HK-2 (cell line): Measurements from ENCODE around the gene NRCAM.
"Not testable (repeated sequence)": the region's sequence is repeated elsewhere in the genome, so short reads cannot be mapped to it uniquely, and the experiment has no call there.

Experiments used
- DNase-seq: peaks from one replicate; pipeline ENCODE4 v3.0.0-alpha.2; 2018; ENCODE audit not compliant: unreplicated experiment

NRCAM gene

DNA sequence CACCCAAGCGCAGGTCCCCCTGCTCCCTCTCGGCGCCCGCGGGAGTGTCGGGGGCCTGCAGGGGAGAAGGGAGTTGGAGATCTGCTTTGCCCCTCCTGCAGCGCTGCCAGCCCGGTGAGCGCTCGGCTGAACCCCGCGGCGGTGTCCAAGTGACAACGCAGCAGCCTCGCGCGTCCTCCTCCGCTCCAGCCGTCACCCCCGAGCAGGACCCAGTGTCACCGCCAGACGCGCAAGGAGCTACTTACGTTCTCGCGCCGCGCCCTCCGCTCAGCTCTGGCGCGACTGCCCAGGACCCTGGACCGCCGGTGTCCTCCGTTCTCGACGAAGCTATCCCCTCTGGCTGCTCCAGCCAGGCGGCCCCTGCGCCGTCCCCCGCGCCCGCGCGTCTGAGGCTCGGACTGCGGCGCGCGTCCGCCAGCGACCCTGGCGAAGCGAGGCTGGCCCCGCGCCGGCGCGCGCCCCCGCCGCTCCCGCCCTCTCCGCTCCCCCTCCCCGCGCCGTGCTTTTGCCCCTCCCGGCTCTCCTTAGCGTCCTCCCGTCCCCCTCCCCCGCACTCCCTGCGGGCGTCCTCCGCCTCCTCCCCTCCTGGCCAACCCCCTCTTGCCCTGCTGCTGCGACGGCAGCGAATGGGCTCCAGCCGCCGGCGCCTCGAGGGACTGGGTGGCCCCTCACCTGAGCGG, at the start of gene NRCAM:
NRCAM (minus strand) TSS at position 439 of the 680 bp plus-strand sequence. CDS start 216,372 bp downstream, outside the sequence.
- DNase-seq = peak; percentile 76

- not testable (repeated sequence) for DNase-seq
These were observed 48.3 kb upstream of the NRCAM start for GRCh38 chr7:108504576-108504975.

DNA sequence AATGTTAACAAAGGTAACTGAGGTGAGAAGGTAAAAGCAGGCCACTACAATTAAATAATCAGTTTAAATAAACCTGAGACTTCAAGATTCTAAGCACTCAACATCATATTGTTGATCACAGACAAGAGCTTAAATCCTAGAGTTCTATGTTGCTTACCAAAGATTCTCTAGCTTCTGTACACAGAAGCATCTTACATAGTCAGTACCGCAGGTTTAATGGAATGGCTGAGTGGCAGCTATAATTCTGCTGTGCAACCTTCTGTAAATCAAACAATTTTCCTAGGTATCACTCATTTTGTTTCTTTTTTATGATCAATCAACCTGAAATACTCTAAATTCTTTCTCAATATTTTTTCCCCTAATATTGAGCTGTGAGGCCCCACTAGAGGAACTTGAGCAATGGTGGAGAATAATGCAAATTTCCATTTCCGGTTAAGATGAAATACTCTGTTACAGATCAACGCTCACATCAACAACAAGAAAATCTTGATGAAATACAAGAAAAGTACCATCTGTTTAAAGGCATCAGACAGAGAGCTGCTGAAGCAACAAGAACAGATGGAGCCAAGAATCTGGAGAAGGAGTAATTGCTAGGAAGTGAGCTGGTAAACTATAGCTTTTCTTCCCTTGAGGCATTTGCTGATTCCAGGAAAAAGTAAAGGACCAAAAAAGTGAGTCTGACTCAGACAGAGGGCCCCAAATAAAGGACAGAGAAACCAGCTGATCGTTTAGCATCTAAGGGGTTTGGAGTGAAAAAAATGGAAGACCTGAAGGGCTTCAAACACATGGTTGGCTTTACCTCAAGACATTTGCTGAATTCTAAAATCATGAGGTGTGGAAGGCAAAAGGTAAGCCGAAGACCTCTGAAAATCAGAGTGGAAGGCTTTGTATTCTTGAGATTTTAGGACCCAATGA, 47.1 kb upstream of the NRCAM start:
- no peak for DNase-seq

- DNase-seq = no peak
These were observed 43.3 kb upstream of the NRCAM start for GRCh38 chr7:108499566-108499965.

DNA sequence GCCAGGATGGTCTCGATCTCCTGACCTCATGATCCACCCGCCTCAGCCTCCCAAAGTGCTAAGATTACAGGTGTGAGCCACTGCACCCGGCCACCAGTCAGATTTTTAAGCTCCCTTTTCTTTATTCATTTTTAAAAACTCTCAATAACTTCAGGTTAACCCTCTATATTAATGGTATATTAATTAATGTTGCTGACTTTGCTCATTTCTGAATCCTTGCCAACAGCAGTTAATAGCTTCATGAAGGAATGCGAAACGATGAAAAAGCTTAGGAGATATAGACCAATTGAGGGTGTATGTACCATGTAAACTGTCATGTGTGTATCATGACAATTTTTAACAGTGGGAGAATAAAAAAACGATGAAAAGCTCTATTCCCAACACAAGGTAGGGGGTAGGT, 42.2 kb upstream of the NRCAM start:
- DNase-seq = no peak

- peak; percentile 11 for DNase-seq
These were observed 41.0 kb upstream of the NRCAM start for GRCh38 chr7:108497082-108497725.

GRCh38 chr7:108492742-108493141, 36.5 kb upstream of the NRCAM start:
- peak; percentile 81 for DNase-seq

GRCh38 chr7:108488768-108489538, 32.7 kb upstream of the NRCAM start:
- no peak for DNase-seq

DNA sequence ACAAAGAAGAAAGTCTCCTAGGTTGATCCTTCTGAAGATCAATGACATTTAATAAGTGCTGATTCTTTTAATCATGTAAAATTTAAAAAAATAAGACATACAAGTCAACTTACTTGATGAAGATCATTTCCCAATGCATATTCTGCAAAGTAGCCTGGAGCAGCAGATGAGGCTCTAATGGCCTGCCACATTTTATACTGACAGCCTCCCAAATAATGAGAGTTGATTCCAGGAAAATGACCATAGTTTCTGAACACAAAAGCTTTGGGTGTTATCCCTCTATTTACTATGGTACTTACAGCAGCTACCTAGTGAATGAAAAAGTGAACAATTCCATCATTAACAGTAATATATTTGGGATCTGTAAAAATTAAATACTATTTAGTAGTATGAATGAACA, 31.4 kb upstream of the NRCAM start:
- no peak for DNase-seq

DNA sequence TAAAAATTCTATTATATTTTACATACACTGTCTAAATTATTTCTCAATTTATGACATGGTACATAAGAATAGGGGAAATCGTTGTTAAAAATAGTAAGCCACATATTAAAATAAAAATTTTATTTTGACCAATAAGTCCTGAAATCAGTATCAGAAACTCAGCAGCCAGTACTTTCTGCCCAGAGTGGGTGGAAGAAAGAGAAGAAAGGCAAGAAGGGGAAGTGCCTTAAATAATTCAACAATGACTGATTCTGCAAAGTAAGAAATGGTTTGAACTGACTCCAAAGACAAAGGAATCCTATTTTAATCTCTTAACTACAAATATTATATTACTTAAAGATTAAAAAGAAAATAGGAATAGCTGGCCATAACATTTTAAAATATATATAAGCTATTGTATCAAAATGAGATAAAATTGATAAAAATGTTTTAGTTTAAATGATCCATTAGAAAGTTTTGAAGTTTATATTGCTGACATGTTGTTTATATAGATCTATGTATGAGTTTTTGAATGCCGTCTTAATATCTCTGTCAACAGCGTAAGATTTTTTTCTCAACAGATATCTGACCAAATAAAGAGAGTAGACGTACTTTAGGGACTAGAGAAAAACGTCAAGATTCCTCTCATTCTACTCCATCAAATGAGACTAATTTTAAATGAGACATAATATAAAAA, 30.2 kb upstream of the NRCAM start:
- DNase-seq = no peak

- DNase-seq = no peak
These were observed 27.9 kb upstream of the NRCAM start for GRCh38 chr7:108484137-108484536.

GRCh38 chr7:108480311-108480710, 24.1 kb upstream of the NRCAM start:
- peak; percentile 15 for DNase-seq

DNA sequence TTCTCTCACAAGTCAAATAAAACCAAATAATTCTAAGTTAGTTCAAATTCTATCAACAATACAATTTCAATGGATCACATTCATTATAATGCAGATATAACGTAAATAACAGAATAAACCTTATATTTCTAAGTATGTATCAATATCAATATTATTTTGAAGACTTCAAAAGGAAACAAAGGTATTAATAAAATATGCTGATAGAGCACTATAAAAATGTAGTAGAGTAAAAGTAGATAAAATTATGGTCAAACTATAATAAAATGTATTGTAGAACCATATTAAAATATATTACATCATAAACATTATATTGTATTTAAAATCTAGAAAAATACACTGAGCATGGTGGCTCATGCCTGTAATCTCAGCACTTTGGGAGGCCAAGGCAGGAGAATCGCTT, 23.5 kb upstream of the NRCAM start:
- no peak for DNase-seq

- DNase-seq = no peak
These were observed 22.9 kb upstream of the NRCAM start for GRCh38 chr7:108479118-108479517.

DNA sequence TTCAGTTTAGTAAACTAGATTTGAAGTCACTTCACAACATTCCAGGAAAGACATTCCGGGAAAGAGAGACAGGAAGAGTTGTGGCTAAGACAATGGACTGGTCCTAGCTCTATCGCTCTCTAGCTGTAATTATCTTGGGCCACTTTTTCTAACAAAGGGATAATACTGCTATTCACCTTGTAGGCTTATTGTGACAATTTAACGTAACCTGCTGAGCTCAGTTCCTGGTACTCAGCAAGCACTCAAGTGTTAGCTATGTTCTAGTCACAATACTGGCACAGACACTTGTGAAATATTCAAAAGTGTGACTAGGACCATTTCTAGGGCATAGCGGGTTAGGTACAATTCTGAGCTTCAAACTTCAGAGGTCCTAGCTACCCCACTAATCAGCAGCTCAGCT, 12.0 kb upstream of the NRCAM start:
- no peak for DNase-seq

GRCh38 chr7:108467391-108467790, 11.2 kb upstream of the NRCAM start:
- DNase-seq = no peak

DNA sequence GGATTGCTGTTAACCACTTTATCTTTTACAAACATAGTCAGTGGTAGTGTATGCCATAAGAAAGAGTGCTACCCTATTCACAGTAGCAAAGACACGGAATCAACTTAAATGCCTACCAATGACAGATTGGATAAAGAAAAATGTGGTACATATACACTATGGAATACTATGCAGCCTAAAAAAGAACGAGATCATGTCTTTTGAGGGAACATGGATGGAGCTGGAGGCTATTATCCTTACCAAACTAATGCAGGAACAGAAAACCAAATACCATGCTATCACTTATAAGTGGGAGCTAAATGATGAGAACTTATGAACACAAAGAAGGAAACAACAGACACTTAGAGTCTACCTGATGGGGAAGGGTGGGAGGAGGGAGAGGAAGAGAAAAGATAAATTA, 10.1 kb upstream of the NRCAM start:
- not testable (repeated sequence) for DNase-seq

DNA sequence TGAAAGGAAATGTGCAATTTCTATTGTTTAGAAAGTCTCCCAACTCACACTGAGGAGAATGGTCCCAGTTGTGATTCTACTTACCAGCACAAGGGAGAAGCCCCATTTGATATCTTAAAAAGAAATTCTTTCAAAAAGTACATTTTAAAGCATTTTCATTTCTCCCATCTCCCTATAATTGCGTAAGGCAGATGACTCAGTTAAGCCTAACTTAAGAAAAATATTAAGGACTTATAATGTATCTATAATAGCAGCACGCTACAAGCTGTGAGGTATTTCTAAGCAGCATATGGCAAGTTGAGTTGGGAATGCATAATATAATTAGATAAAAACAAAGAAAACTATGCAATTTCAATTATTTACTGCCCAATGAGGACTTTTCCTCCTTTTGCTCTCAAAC, 8.5 kb upstream of the NRCAM start:
- no peak for DNase-seq

GRCh38 chr7:108463613-108464012, 7.4 kb upstream of the NRCAM start:
- DNase-seq = no peak

DNA sequence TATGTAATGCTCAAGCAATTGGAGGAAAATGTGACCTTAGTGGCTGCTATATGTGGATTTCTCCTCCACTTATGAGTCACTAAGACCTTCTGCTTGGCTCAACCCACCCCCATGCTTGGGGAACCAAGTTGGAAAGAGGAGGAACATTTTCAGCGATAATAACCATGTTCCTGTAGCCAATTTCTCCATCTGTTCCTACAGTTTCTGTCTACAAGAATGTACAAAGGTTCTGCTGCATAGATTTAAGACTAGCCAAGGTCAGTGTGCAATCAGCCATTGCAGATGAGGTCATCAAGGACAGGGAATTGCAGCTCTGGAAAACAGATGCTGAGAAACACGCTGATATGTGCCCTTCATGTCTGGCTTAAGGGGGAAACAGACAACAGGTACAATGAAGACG, 5.6 kb upstream of the NRCAM start:
- no peak for DNase-seq

DNA sequence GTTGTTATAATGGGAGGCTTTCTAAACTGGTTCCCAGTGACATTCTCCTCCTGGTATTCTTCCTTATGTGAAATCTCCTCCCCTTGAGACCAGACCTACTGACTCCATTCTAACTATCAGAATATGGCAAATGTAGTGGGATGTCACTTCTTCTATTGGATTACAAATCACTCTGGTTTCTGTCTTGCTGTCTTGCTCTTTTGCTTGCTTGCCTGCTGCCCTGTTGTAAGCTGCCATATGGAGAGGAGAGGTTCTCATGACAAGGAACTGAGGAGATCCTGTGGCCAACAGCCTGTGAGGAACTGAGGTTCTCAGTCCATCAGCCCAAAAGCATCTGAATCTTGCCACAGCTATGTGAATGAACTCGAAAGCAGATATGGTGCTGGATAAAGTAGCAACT, 4.7 kb upstream of the NRCAM start:
- DNase-seq = no peak
